ENCODE measurements around the gene DNAI1. TPM values are rescaled to one million over a fixed set of nuclear protein-coding genes. Genes with fewer than 3 reads are reported as not detected.

Gene DNAI1
- total RNA-seq, 1 donor from 2014 or later: 1.5 TPM

- DNase-seq (ENCODE audit: low read depth, low spot score): no peak
- H3K9me3 Mint-ChIP-seq: peaks cover 4% of the 10 kb centered on the region
- peaks cover 64% of the 10 kb centered on the region for H3K4me1 Mint-ChIP-seq
- peak overlapping the region; percentile 33 for H3K4me3 Mint-ChIP-seq
- no peaks in the 10 kb centered on the region for H3K27me3 Mint-ChIP-seq (ENCODE audit: low read depth)
- peak overlapping the region; percentile 73 for H3K27ac Mint-ChIP-seq (ENCODE audit: unreplicated experiment)
- no peak for TF ChIP-seq CTCF (conservative IDR thresholded peaks at IDR 0.05)
- H3K36me3 Mint-ChIP-seq (ENCODE audit: low read depth): peaks cover 23% of the 10 kb centered on the region
Measured at GRCh38 chr9:34566972-34567371, 108.4 kb downstream of the DNAI1 start.

GRCh38 chr9:34568133-34568532 lies 109.5 kb downstream of the DNAI1 start:
- no peak for TF ChIP-seq CTCF (conservative IDR thresholded peaks at IDR 0.05)
- peaks cover 14% of the 10 kb centered on the region for H3K36me3 Mint-ChIP-seq (ENCODE audit: low read depth)
- no peaks in the 10 kb centered on the region for H3K27me3 Mint-ChIP-seq (ENCODE audit: low read depth)
- H3K9me3 Mint-ChIP-seq: no peaks in the 10 kb centered on the region
- H3K27ac Mint-ChIP-seq (ENCODE audit: unreplicated experiment): peak overlapping the region; percentile 28
- peak overlapping the region; percentile 22 for H3K4me3 Mint-ChIP-seq
- DNase-seq (ENCODE audit: low read depth, low spot score): no peak
- peaks cover 73% of the 10 kb centered on the region for H3K4me1 Mint-ChIP-seq

- no peak for TF ChIP-seq CTCF (conservative IDR thresholded peaks at IDR 0.05)
- Mint-ChIP-seq H3K27ac (ENCODE audit: unreplicated experiment) (no peak overlapping the region), H3K36me3 (ENCODE audit: low read depth) (peaks cover 7% of the 10 kb centered on the region), H3K27me3 (ENCODE audit: low read depth) (no peaks in the 10 kb centered on the region), H3K4me1 (peaks cover 74% of the 10 kb centered on the region), H3K4me3 (no peak overlapping the region), H3K9me3 (no peaks in the 10 kb centered on the region)
- no peak for DNase-seq (ENCODE audit: low read depth, low spot score)
Measured at GRCh38 chr9:34568774-34569173, 110.2 kb downstream of the DNAI1 start.

GRCh38 chr9:34570376-34570775 lies 111.8 kb downstream of the DNAI1 start:
- H3K36me3 Mint-ChIP-seq (ENCODE audit: low read depth): no peaks in the 10 kb centered on the region

More at GRCh38 chr9:34570376-34570775, 111.8 kb downstream of the DNAI1 start:
- Mint-ChIP-seq H3K27me3 (ENCODE audit: low read depth) (no peaks in the 10 kb centered on the region), H3K9me3 (no peaks in the 10 kb centered on the region), H3K27ac (ENCODE audit: unreplicated experiment) (peak overlapping the region; percentile 64), H3K4me3 (peak overlapping the region; percentile 21), H3K4me1 (peaks cover 80% of the 10 kb centered on the region)
- no peak for TF ChIP-seq CTCF (conservative IDR thresholded peaks at IDR 0.05)
- no peak for DNase-seq (ENCODE audit: low read depth, low spot score)

Other genes starting within 250 kb of the DNAI1 start
- 12.3 and 13.8 TPM in 2 replicates for gene KIF24, start 129.5 kb upstream of the DNAI1 start, total RNA-seq
- 17.8 and 19.8 TPM in 2 replicates for gene NUDT2, start 129.2 kb upstream of the DNAI1 start, total RNA-seq
- gene MYORG, start 81.9 kb upstream of the DNAI1 start, total RNA-seq: 1.7 and 2.0 TPM in 2 replicates
- 20.6 and 20.9 TPM in 2 replicates for gene FAM219A, start 235 bp upstream of the DNAI1 start, total RNA-seq
- 12.0 and 13.2 TPM in 2 replicates for gene ENHO, start 64.2 kb downstream of the DNAI1 start, total RNA-seq
- gene CNTFR, start 130.9 kb downstream of the DNAI1 start, total RNA-seq: 112 and 115 TPM in 2 replicates
- 22.7 and 23.8 TPM in 2 replicates for gene RPP25L, start 153.3 kb downstream of the DNAI1 start, total RNA-seq
- gene DCTN3, start 161.7 kb downstream of the DNAI1 start, total RNA-seq: 92.1 and 102 TPM in 2 replicates
- 0.68 TPM in 1 of 2 replicates, not detected in the other for gene ARID3C, start 170.3 kb downstream of the DNAI1 start, total RNA-seq
- 107 and 108 TPM in 2 replicates for gene SIGMAR1, start 179.0 kb downstream of the DNAI1 start, total RNA-seq
- 51.8 and 58.0 TPM in 2 replicates for gene GALT, start 187.9 kb downstream of the DNAI1 start, total RNA-seq
- gene IL11RA, start 193.4 kb downstream of the DNAI1 start, total RNA-seq: 15.4 and 18.0 TPM in 2 replicates
- 0.86 TPM in 1 of 2 replicates, not detected in the other for gene CCL27, start 203.9 kb downstream of the DNAI1 start, total RNA-seq
- gene CCL19, start 232.5 kb downstream of the DNAI1 start, total RNA-seq: not detected in 2 replicates

Measured in neural crest cell (in vitro differentiated cells).